ENCODE measurements around the gene SELENOP.
"Not testable (repeated sequence)": the region's sequence is repeated elsewhere in the genome, so short reads cannot be mapped to it uniquely, and the experiment has no call there.

SELENOP gene

DNA sequence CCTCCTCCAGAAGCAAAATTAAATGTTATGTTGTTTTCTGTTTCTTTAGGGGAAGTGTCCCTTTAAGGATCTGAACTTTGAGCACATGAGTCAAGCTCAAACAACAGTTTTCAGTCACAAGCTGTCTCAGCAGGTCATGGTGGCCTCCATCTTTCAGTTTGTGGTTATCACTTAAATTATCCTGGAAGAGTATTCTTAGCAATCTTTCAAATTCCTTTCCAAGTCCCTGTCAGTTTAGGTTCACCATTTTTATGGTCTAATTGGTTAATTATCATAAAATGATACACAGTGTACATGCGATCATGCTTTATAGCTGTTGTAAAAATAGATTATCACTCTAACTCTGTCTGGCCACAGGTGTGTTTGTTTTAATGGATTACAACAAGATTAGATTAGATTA is 43.1 kb upstream of the SELENOP start:
- H3K36me3 ChIP-seq = no peaks in the 10 kb centered on the region
- H3K4me1 ChIP-seq (ENCODE audit: control insufficient read depth in 1 of 2, insufficient read depth in 1 of 2, low read depth in 1 of 2, low read length in 1 of 2) = no peaks in the 10 kb centered on the region
- TF ChIP-seq, protein P1, sequence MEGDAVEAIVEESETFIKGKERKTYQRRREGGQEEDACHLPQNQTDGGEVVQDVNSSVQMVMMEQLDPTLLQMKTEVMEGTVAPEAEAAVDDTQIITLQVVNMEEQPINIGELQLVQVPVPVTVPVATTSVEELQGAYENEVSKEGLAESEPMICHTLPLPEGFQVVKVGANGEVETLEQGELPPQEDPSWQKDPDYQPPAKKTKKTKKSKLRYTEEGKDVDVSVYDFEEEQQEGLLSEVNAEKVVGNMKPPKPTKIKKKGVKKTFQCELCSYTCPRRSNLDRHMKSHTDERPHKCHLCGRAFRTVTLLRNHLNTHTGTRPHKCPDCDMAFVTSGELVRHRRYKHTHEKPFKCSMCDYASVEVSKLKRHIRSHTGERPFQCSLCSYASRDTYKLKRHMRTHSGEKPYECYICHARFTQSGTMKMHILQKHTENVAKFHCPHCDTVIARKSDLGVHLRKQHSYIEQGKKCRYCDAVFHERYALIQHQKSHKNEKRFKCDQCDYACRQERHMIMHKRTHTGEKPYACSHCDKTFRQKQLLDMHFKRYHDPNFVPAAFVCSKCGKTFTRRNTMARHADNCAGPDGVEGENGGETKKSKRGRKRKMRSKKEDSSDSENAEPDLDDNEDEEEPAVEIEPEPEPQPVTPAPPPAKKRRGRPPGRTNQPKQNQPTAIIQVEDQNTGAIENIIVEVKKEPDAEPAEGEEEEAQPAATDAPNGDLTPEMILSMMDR (IDR thresholded peaks at IDR 0.05) = no peak
- no peaks in the 10 kb centered on the region for H3K9me3 ChIP-seq
- no peaks in the 10 kb centered on the region for H3K27me3 ChIP-seq
- H3K27ac ChIP-seq = no peak overlapping the region
- no peak overlapping the region for H3K4me3 ChIP-seq (ENCODE audit: low read depth in 1 of 2, low read length in 1 of 2)

DNA sequence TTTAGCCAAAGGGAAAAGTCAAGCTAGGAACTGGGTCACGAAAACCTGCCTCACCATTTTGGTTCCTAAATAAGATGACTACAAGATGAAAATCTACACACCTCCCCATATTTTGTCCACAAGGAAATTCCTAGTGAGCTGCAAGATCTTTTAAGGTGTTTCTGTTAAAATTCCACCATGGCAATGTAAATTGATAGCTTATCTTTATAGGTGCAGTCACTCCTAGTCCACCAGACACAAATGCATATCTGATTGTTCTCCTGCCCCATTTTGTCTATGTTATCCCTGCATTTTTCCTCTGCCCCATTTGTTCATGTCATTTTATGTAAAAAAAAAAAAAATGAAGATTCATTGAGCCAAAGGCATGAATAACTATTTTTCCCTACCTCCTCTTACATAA is 41.1 kb upstream of the SELENOP start:
- Histone ChIP-seq H3K27me3 (no peaks in the 10 kb centered on the region), H3K36me3 (no peaks in the 10 kb centered on the region), H3K27ac (no peak overlapping the region), H3K9me3 (no peaks in the 10 kb centered on the region), H3K4me3 (ENCODE audit: low read depth in 1 of 2, low read length in 1 of 2) (no peak overlapping the region), H3K4me1 (ENCODE audit: control insufficient read depth in 1 of 2, insufficient read depth in 1 of 2, low read depth in 1 of 2, low read length in 1 of 2) (no peaks in the 10 kb centered on the region)
- TF ChIP-seq, protein P1 (IDR thresholded peaks at IDR 0.05) = no peak

DNA sequence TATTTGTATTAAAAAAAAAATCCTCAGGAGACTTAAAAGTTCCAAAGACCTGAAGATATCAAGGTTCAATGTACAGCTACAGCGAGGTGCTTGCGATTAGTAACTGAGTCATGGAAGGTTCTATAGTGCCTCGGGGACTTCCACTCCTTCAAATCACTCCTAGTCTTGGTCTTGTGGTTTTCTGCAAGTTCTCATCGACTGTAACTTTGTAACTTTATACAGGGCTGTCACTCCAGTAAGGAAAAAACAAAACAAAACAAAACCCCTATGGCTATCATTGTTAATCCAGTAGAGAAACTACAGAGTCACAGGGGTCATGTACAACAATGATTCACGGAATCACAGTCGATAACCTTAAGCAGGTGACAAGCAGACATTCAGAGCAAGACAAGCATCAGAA is 39.8 kb upstream of the SELENOP start:
- TF ChIP-seq, protein P1 (IDR thresholded peaks at IDR 0.05) = no peak
- Histone ChIP-seq H3K4me3 (ENCODE audit: low read depth in 1 of 2, low read length in 1 of 2) (no peak overlapping the region), H3K4me1 (ENCODE audit: control insufficient read depth in 1 of 2, insufficient read depth in 1 of 2, low read depth in 1 of 2, low read length in 1 of 2) (no peaks in the 10 kb centered on the region), H3K27ac (no peak overlapping the region), H3K27me3 (no peaks in the 10 kb centered on the region), H3K9me3 (no peaks in the 10 kb centered on the region), H3K36me3 (no peaks in the 10 kb centered on the region)

DNA sequence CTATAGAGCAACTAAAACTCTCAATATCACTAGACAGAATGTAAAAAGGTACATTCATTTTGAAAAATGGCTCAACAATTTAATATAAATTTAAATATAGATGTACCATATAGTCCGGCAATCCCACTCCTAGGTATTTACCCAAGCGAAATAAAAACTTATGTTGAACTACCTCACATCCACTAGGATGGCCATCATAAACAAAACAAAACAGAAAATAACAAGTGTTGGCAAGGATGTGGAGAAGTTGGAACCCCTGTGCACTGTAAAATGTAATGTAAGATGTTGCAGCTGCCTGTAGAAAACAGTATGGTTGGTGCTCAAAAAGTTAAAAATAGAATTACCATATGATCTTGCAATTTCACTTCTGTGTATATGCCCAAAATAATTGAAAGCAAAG is 36.9 kb upstream of the SELENOP start:
- Histone ChIP-seq H3K9me3 (no peaks in the 10 kb centered on the region), H3K4me3 (ENCODE audit: low read depth in 1 of 2, low read length in 1 of 2) (no peak overlapping the region), H3K4me1 (ENCODE audit: control insufficient read depth in 1 of 2, insufficient read depth in 1 of 2, low read depth in 1 of 2, low read length in 1 of 2) (no peaks in the 10 kb centered on the region), H3K27ac (no peak overlapping the region), H3K36me3 (no peaks in the 10 kb centered on the region), H3K27me3 (no peaks in the 10 kb centered on the region)
- TF ChIP-seq, protein P1 (IDR thresholded peaks at IDR 0.05) = no peak

DNA sequence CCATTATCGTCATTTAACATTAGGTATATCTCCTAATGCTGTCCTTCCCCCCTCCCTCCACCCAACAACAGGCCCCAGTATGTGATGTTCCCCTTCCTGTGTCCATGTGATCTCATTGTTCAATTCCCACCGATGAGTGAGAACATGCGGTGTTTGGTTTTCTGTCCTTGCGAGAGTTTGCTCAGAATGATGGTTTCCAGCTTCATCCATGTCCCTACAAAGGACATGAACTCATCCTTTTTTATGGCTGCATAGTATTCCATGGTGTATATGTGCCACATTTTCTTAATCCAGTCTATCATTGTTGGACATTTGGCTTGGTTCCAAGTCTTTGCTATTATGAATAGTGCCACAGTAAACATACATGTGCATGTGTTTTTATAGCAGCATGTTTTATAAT is 32.7 kb upstream of the SELENOP start:
- not testable (repeated sequence) for H3K36me3 ChIP-seq; H3K4me3 ChIP-seq (ENCODE audit: low read depth in 1 of 2, low read length in 1 of 2); H3K4me1 ChIP-seq (ENCODE audit: control insufficient read depth in 1 of 2, insufficient read depth in 1 of 2, low read depth in 1 of 2, low read length in 1 of 2); H3K27me3 ChIP-seq; H3K27ac ChIP-seq; H3K9me3 ChIP-seq

DNA sequence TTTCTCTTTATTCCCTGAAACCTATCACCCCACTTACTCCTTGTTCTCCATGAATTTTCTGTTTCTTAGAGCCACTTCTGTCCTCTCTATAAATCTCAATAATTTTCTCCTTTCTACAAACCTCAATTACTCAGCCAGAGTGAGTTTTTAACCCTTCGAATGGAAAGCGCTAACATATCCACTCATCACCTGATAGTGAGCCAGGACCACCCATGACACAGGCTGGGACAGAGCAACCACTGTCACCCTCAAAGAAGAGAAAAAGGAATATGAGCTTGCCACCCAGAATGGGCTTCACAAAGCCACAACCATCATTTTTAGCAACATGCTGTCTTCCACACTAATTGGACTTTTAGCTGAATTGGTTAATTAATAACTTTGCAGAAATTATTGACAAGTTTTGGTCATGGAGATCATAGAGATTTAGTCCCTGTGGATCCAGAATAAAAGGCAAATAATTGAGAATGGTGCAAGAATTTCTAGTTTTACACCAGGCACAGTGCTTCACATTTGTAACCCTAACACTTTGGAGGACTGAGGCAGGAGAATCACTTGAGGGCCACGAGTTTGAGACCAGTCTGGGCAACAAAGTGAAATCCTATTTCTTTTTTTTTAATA is 32.1 kb upstream of the SELENOP start:
- Histone ChIP-seq H3K4me1 (ENCODE audit: control insufficient read depth in 1 of 2, insufficient read depth in 1 of 2, low read depth in 1 of 2, low read length in 1 of 2) (no peaks in the 10 kb centered on the region), H3K27ac (no peak overlapping the region), H3K4me3 (ENCODE audit: low read depth in 1 of 2, low read length in 1 of 2) (no peak overlapping the region), H3K9me3 (no peaks in the 10 kb centered on the region), H3K36me3 (no peaks in the 10 kb centered on the region), H3K27me3 (no peaks in the 10 kb centered on the region)
- TF ChIP-seq, protein P1 (IDR thresholded peaks at IDR 0.05) = no peak

Data from neutrophil (primary cell).